ENCODE results near the gene CALML5.

DNA sequence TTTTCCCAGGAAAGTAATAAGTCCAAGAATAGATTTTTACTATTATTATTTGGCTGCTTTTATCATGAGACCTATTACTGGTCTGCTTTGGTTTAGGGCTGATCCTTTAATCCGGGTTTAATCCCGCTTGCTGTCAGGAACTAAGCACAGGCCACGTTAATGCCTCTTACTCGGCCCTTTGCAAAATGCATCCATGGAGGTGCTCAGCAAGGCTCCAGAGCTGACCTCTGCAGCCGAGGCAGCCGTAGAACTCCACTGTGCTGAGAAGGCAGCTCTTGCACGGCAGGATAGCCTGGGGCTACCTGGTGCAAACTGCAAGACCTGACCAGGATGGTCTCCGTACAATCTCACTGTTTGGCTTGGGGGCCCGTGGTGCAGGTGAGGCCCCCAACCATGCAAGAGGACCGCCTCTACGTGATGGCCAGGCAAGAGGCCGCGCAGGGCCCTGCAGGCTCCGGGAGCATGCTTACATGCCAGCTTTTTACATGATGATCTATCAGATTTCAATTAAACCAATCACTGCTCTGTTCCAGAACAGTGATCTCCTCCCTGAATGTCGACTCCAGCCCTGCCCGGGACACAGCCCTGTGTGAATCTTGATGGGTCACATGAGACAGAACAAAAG, 15.0 kb upstream of the CALML5 start:
- TF ChIP-seq, protein P1, sequence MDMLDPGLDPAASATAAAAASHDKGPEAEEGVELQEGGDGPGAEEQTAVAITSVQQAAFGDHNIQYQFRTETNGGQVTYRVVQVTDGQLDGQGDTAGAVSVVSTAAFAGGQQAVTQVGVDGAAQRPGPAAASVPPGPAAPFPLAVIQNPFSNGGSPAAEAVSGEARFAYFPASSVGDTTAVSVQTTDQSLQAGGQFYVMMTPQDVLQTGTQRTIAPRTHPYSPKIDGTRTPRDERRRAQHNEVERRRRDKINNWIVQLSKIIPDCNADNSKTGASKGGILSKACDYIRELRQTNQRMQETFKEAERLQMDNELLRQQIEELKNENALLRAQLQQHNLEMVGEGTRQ (IDR thresholded peaks at IDR 0.05; ENCODE audit: borderline replicate concordance, low read depth, low read length): no peak
- TF ChIP-seq, protein P2, sequence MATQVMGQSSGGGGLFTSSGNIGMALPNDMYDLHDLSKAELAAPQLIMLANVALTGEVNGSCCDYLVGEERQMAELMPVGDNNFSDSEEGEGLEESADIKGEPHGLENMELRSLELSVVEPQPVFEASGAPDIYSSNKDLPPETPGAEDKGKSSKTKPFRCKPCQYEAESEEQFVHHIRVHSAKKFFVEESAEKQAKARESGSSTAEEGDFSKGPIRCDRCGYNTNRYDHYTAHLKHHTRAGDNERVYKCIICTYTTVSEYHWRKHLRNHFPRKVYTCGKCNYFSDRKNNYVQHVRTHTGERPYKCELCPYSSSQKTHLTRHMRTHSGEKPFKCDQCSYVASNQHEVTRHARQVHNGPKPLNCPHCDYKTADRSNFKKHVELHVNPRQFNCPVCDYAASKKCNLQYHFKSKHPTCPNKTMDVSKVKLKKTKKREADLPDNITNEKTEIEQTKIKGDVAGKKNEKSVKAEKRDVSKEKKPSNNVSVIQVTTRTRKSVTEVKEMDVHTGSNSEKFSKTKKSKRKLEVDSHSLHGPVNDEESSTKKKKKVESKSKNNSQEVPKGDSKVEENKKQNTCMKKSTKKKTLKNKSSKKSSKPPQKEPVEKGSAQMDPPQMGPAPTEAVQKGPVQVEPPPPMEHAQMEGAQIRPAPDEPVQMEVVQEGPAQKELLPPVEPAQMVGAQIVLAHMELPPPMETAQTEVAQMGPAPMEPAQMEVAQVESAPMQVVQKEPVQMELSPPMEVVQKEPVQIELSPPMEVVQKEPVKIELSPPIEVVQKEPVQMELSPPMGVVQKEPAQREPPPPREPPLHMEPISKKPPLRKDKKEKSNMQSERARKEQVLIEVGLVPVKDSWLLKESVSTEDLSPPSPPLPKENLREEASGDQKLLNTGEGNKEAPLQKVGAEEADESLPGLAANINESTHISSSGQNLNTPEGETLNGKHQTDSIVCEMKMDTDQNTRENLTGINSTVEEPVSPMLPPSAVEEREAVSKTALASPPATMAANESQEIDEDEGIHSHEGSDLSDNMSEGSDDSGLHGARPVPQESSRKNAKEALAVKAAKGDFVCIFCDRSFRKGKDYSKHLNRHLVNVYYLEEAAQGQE (IDR thresholded peaks at IDR 0.05; ENCODE audit: low read depth, low read length): no peak
- TF ChIP-seq EZH2phosphoT487 (IDR thresholded peaks at IDR 0.05; ENCODE audit: borderline replicate concordance, low read depth): no peak
- TF ChIP-seq, protein P3, sequence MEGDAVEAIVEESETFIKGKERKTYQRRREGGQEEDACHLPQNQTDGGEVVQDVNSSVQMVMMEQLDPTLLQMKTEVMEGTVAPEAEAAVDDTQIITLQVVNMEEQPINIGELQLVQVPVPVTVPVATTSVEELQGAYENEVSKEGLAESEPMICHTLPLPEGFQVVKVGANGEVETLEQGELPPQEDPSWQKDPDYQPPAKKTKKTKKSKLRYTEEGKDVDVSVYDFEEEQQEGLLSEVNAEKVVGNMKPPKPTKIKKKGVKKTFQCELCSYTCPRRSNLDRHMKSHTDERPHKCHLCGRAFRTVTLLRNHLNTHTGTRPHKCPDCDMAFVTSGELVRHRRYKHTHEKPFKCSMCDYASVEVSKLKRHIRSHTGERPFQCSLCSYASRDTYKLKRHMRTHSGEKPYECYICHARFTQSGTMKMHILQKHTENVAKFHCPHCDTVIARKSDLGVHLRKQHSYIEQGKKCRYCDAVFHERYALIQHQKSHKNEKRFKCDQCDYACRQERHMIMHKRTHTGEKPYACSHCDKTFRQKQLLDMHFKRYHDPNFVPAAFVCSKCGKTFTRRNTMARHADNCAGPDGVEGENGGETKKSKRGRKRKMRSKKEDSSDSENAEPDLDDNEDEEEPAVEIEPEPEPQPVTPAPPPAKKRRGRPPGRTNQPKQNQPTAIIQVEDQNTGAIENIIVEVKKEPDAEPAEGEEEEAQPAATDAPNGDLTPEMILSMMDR (IDR thresholded peaks at IDR 0.05): no peak
- no peak for TF ChIP-seq NRF1 (IDR thresholded peaks at IDR 0.05; ENCODE audit: low read depth, low read length)
- no peak for TF ChIP-seq POLR2AphosphoS5 (IDR thresholded peaks at IDR 0.05; ENCODE audit: low read depth, low read length)
- TF ChIP-seq YY1 (IDR thresholded peaks at IDR 0.05; ENCODE audit: low read depth): no peak

All from SK-N-SH (cell line).